K562 (cell line): ENCODE results near the gene HDAC6. TPM values are rescaled to one million over a fixed set of nuclear protein-coding genes. Genes with fewer than 3 reads are reported as not detected.

Source experiments
- ADNP ChIP-seq: fragments of 200-800 bp; sonication (Bioruptor generic); IDR thresholded peaks from 2 replicates; pipeline ENCODE4 v1.6.1; 2016; ENCODE audit warnings: missing genetic modification characterization, missing compliant biosample characterization
- ATF7 ChIP-seq: fragments of 450-650 bp; IDR thresholded peaks from 2 replicates; pipeline ENCODE4 v1.7.1; 2014; ENCODE audit warnings: mild to moderate bottlenecking, moderate library complexity
- CAMTA2 ChIP-seq: fragments of 250-450 bp; sonication (Bioruptor Pico); conservative IDR thresholded peaks from 2 replicates; pipeline ENCODE4 v1.5.1; 2022
- DIDO1 ChIP-seq: fragments of 450-650 bp; IDR thresholded peaks from 2 replicates; pipeline ENCODE4 v1.6.1; 2016; ENCODE audit warnings: low read depth, missing biosample characterization, missing genetic modification characterization
- ERF ChIP-seq: fragments of 450-650 bp; formaldehyde crosslinking; IDR thresholded peaks from 2 replicates; pipeline ENCODE4 v1.4.0; 2020; ENCODE audit warnings: mild to moderate bottlenecking, mixed read lengths
- HDAC6 ChIP-seq: IDR thresholded peaks from 2 replicates; pipeline ENCODE4 v1.6.1; 2012; ENCODE audit warnings: low read depth, mild to moderate bottlenecking, control low read depth, inconsistent platforms, low read length, moderate library complexity
- HNRNPUL1 ChIP-seq: fragments of 200-400 bp; formaldehyde crosslinking; IDR thresholded peaks from 2 replicates; pipeline ENCODE4 v1.6.1; 2017; ENCODE audit warnings: low read length
- MTA1 ChIP-seq: fragments of 450-650 bp; IDR thresholded peaks from 2 replicates; pipeline ENCODE4 v1.6.1; 2017; ENCODE audit warnings: borderline replicate concordance
- PHTF2 ChIP-seq: fragments of 250-450 bp; sonication (Bioruptor Pico); IDR thresholded peaks from 2 replicates; pipeline ENCODE4 v1.5.0; 2021; ENCODE audit warnings: mild to moderate bottlenecking
- RBM14 ChIP-seq: fragments of 200-400 bp; formaldehyde crosslinking; IDR thresholded peaks from 2 replicates; pipeline ENCODE4 v1.6.1; 2018; ENCODE audit warnings: low read depth, mild to moderate bottlenecking, low read length, moderate library complexity, borderline replicate concordance; ENCODE audit not compliant: insufficient read depth
- RBM15 ChIP-seq: fragments of 200-400 bp; formaldehyde crosslinking; IDR thresholded peaks from 2 replicates; pipeline ENCODE4 v1.6.1; 2018; ENCODE audit warnings: mild to moderate bottlenecking, low read length, moderate library complexity; ENCODE audit not compliant: insufficient read depth
- RBM34 ChIP-seq: fragments of 200-400 bp; formaldehyde crosslinking; IDR thresholded peaks from 2 replicates; pipeline ENCODE4 v1.6.1; 2018; ENCODE audit warnings: low read length, borderline replicate concordance; ENCODE audit not compliant: insufficient read depth
- RFX5 ChIP-seq: IDR thresholded peaks from 2 replicates; pipeline ENCODE4 v1.6.1; 2011; ENCODE audit warnings: low read depth, mild to moderate bottlenecking, improper control_type of control experiment, low read length
- SMAD4 ChIP-seq: fragments of 250-450 bp; sonication (Bioruptor Pico); conservative IDR thresholded peaks from 2 replicates; pipeline ENCODE4 v1.8.0; 2021; ENCODE audit warnings: inconsistent platforms, mild to moderate bottlenecking, moderate library complexity
- SNIP1 ChIP-seq: fragments of 450-650 bp; IDR thresholded peaks from 2 replicates; pipeline ENCODE4 v1.7.1; 2017; ENCODE audit warnings: low read depth, mild to moderate bottlenecking
- ZBTB7A ChIP-seq: IDR thresholded peaks from 2 replicates; pipeline ENCODE4 v1.6.1; 2011; ENCODE audit warnings: low read depth, mild to moderate bottlenecking, low read length, moderate library complexity, borderline replicate concordance; ENCODE audit not compliant: control insufficient read depth
- ZNF224 ChIP-seq: sonication (generic); formaldehyde crosslinking; IDR thresholded peaks from 2 replicates; pipeline ENCODE4 v1.8.0; 2022; ENCODE audit warnings: mild to moderate bottlenecking, missing genetic modification reagents
- ZNF239 ChIP-seq: fragments of 250-450 bp; sonication (Bioruptor Pico); IDR thresholded peaks from 2 replicates; pipeline ENCODE4 v1.4.0; 2020; ENCODE audit warnings: mild to moderate bottlenecking
- ZNF263 ChIP-seq: sonication (generic); formaldehyde crosslinking; IDR thresholded peaks from 2 replicates; pipeline ENCODE4 v1.8.0; 2022; ENCODE audit warnings: mild to moderate bottlenecking, missing genetic modification reagents, borderline replicate concordance
- ZNF507 ChIP-seq: conservative IDR thresholded peaks from 2 replicates; pipeline ENCODE4 v1.6.1; 2017; ENCODE audit warnings: missing genetic modification characterization, missing compliant biosample characterization
- polyA plus RNA-seq, 8 experiments: library from polyadenylated mRNA; depleted of rRNA in 4 of 8; stranded (reverse) in 5 of 8; unstranded in 3 of 8; fragments of >200 nt; fragmentation: Nextera tagmentation in 2 of 8; fragmentation: Illumina TruSeq in 1 of 8; extraction: Ambion mirVana in 2 of 8; extraction: Trizol in 1 of 8; gene quantifications; 2 replicates each; pipeline versions ENCODE4 v1.2.1 to v1.2.3, GENCODE V29; 2011 to 2014; ENCODE audit warnings: inconsistent platforms in 1 of 8, missing spikeins in 1 of 8
- total RNA-seq, 7 experiments: library from RNA; depleted of rRNA in 6 of 7; stranded (reverse); fragments of >200 nt in 6 of 7; fragmentation: Illumina TruSeq in 2 of 7; extraction: Trizol in 2 of 7; gene quantifications; 2 replicates each; pipeline versions ENCODE4 v1.2.1 to v1.2.3, GENCODE V29; 2011 to 2021; ENCODE audit warnings: low replicate concordance in 1 of 7
- TF ChIP-seq, protein P1 (sequence below): IDR thresholded peaks from 2 replicates; pipeline ENCODE4 v1.6.1; 2014; ENCODE audit warnings: antibody characterized with exemption
- TF ChIP-seq, protein P2 (sequence below): fragments of 450-650 bp; IDR thresholded peaks from 2 replicates; pipeline ENCODE4 v1.7.0; 2016; ENCODE audit warnings: borderline replicate concordance
- TF ChIP-seq, protein P3 (sequence below): sonication (generic); formaldehyde crosslinking; IDR thresholded peaks from 2 replicates; pipeline ENCODE4 v1.8.0; 2022; ENCODE audit warnings: missing genetic modification reagents, mild to moderate bottlenecking, moderate library complexity, borderline replicate concordance
- TF ChIP-seq, protein P4 (sequence below): fragments of 250-450 bp; sonication (Bioruptor Pico); IDR thresholded peaks from 2 replicates; pipeline ENCODE4 v1.9.0; 2021; ENCODE audit warnings: mild to moderate bottlenecking, inconsistent platforms

HDAC6 gene
- total and polyA plus RNA-seq, 9 of the 15 experiments (the other 6 are each of a cell fraction or from before 2014, with no cell fraction given), result 29.9 to 101 (median 71.2) TPM

DNA sequence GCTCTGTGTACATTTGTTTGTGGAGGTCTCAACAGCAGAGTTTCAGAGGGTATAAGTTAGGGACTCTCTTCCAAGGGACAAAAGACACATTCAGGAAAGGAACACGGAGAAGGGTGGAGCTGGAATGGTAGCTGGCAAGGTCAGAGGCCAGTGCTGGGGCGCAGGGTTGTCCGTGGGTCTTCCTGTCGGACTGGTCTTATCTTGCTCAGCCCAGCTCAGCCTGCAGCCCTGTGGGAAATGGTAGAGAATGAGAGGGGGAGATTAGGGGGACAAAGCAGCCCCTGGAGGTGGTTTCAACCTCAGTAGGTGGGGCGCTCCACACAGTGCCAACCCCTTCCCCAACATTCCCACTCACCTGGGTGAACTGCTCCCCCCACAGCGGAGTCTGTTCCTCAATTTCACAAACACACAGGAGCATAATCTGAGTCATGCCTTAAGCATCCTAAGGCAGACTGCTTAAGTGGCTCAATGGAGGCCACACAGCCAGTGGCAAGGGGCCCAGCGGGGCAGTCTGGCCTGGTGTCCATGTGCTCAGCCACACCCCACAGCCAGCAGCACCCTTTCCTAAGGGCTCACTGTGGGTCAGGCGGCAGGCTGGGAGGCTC lies 6.9 kb upstream of the HDAC6 start (continued):
- TF ChIP-seq RBM14 (no peak), ZNF224 (no peak), CAMTA2 (no peak), MTA1 (no peak), SNIP1 (no peak), RBM15 (no peak), ZBTB7A (peak; percentile 80; the same call in 1 of the 2 replicates), SMAD4 (CRISPR knock-in tag) (peak; percentile 74; the same call in 1 of the 2 replicates), RFX5 (no peak), ERF (CRISPR knock-in tag) (no peak), ADNP (tag) (no peak), ZNF239 (CRISPR knock-in tag) (no peak), HDAC6 (no peak), RBM34 (no peak), DIDO1 (tag) (no peak), PHTF2 (no peak), ATF7 (peak; percentile 34; the same call in 1 of the 2 replicates), ZNF507 (tag) (no peak), ZNF263 (CRISPR knock-in tag) (no peak), HNRNPUL1 (no peak)
- TF ChIP-seq, protein P1, sequence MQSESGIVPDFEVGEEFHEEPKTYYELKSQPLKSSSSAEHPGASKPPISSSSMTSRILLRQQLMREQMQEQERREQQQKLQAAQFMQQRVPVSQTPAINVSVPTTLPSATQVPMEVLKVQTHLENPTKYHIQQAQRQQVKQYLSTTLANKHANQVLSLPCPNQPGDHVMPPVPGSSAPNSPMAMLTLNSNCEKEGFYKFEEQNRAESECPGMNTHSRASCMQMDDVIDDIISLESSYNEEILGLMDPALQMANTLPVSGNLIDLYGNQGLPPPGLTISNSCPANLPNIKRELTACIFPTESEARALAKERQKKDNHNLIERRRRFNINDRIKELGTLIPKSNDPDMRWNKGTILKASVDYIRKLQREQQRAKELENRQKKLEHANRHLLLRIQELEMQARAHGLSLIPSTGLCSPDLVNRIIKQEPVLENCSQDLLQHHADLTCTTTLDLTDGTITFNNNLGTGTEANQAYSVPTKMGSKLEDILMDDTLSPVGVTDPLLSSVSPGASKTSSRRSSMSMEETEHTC, result no peak
- TF ChIP-seq, protein P2, sequence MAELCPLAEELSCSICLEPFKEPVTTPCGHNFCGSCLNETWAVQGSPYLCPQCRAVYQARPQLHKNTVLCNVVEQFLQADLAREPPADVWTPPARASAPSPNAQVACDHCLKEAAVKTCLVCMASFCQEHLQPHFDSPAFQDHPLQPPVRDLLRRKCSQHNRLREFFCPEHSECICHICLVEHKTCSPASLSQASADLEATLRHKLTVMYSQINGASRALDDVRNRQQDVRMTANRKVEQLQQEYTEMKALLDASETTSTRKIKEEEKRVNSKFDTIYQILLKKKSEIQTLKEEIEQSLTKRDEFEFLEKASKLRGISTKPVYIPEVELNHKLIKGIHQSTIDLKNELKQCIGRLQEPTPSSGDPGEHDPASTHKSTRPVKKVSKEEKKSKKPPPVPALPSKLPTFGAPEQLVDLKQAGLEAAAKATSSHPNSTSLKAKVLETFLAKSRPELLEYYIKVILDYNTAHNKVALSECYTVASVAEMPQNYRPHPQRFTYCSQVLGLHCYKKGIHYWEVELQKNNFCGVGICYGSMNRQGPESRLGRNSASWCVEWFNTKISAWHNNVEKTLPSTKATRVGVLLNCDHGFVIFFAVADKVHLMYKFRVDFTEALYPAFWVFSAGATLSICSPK, result no peak
- TF ChIP-seq, protein P3, sequence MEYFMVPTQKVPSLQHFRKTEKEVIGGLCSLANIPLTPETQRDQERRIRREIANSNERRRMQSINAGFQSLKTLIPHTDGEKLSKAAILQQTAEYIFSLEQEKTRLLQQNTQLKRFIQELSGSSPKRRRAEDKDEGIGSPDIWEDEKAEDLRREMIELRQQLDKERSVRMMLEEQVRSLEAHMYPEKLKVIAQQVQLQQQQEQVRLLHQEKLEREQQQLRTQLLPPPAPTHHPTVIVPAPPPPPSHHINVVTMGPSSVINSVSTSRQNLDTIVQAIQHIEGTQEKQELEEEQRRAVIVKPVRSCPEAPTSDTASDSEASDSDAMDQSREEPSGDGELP, result no peak
- TF ChIP-seq, protein P4, sequence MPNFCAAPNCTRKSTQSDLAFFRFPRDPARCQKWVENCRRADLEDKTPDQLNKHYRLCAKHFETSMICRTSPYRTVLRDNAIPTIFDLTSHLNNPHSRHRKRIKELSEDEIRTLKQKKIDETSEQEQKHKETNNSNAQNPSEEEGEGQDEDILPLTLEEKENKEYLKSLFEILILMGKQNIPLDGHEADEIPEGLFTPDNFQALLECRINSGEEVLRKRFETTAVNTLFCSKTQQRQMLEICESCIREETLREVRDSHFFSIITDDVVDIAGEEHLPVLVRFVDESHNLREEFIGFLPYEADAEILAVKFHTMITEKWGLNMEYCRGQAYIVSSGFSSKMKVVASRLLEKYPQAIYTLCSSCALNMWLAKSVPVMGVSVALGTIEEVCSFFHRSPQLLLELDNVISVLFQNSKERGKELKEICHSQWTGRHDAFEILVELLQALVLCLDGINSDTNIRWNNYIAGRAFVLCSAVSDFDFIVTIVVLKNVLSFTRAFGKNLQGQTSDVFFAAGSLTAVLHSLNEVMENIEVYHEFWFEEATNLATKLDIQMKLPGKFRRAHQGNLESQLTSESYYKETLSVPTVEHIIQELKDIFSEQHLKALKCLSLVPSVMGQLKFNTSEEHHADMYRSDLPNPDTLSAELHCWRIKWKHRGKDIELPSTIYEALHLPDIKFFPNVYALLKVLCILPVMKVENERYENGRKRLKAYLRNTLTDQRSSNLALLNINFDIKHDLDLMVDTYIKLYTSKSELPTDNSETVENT (CRISPR knock-in tag), result no peak
